WTC11 (cell line): ENCODE data around the gene FAM193A.
"Not testable (repeated sequence)": the region's sequence is repeated elsewhere in the genome, so short reads cannot be mapped to it uniquely, and the experiment has no call there.

Source experiments
- CBFB ChIP-seq: sonication (generic); formaldehyde crosslinking; IDR thresholded peaks from 2 replicates; pipeline ENCODE4 v1.8.1; 2022; ENCODE audit warnings: mild to moderate bottlenecking, low read depth, missing genetic modification reagents
- ELF4 ChIP-seq: sonication (generic); formaldehyde crosslinking; IDR thresholded peaks from 2 replicates; pipeline ENCODE4 v1.8.1; 2022; ENCODE audit warnings: low read depth, mild to moderate bottlenecking, moderate library complexity, missing genetic modification reagents
- NR1H2 ChIP-seq: sonication (generic); formaldehyde crosslinking; IDR thresholded peaks from 2 replicates; pipeline ENCODE4 v1.9.0; 2021; ENCODE audit warnings: mild to moderate bottlenecking, moderate library complexity, missing genetic modification reagents

- TF ChIP-seq NR1H2, ELF4, CBFB (CRISPR knock-in tag): not testable (repeated sequence)
Measured at GRCh38 chr4:2762486-2763370, 226.3 kb downstream of the FAM193A start.
